Smooth muscle cell (in vitro differentiated cells): ENCODE measurements around the gene TALDO1. TPM values are rescaled to one million over a fixed set of nuclear protein-coding genes. Genes with fewer than 3 reads are reported as not detected.

Experiments
- DNase-seq: peaks from one replicate; lab custom pipeline; 2025; ENCODE audit not compliant: unreplicated experiment; lab: John Stamatoyannopoulos, UW
- H2AFZ ChIP-seq: fragments of 200-600 bp; sonication (generic); 2 replicates; pipeline ENCODE4 v1.6.0; 2016; ENCODE audit warnings: antibody characterized with exemption, low read depth, mild to moderate bottlenecking
- H3F3A ChIP-seq: fragments of 200-600 bp; sonication (generic); 2 replicates; pipeline ENCODE4 v1.6.0; 2017; ENCODE audit warnings: antibody characterized with exemption, low read depth
- H3K27ac ChIP-seq: fragments of 200-600 bp; sonication (generic); 2 replicates; pipeline ENCODE4 v1.5.1; 2016; ENCODE audit warnings: low read depth, mild to moderate bottlenecking
- H3K27me3 ChIP-seq: fragments of 200-600 bp; sonication (generic); 2 replicates; pipeline ENCODE4 v1.6.1; 2016; ENCODE audit warnings: low read depth, mild to moderate bottlenecking
- H3K36me3 ChIP-seq: fragments of 200-600 bp; sonication (generic); 2 replicates; pipeline ENCODE4 v1.5.1; 2016; ENCODE audit warnings: low read depth
- H3K4me1 ChIP-seq: fragments of 200-600 bp; sonication (generic); 2 replicates; pipeline ENCODE4 v1.5.1; 2016; ENCODE audit warnings: low read depth
- H3K4me2 ChIP-seq: fragments of 200-600 bp; sonication (generic); 2 replicates; pipeline ENCODE4 v1.6.0; 2016; ENCODE audit warnings: mild to moderate bottlenecking
- H3K4me3 ChIP-seq: fragments of 200-600 bp; sonication (generic); 2 replicates; pipeline ENCODE4 v1.5.1; 2016; ENCODE audit warnings: mild to moderate bottlenecking
- H3K79me2 ChIP-seq: fragments of 200-600 bp; sonication (generic); 2 replicates; pipeline ENCODE4 v1.6.0; 2016; ENCODE audit warnings: low read depth, mild to moderate bottlenecking
- H3K9ac ChIP-seq: fragments of 200-600 bp; sonication (generic); 2 replicates; pipeline ENCODE4 v1.6.0; 2016; ENCODE audit warnings: low read depth
- H3K9me3 ChIP-seq: fragments of 200-600 bp; sonication (generic); replicated peaks from 2 replicates; pipeline ENCODE4 v1.5.1; 2016; ENCODE audit warnings: low read depth
- H4K20me1 ChIP-seq: fragments of 200-600 bp; sonication (generic); 2 replicates; pipeline ENCODE4 v1.6.0; 2016; ENCODE audit warnings: low read depth
- WGBS: methylation state at CpG from one replicate; pipeline ENCODE4 v1.1.7; 2016; ENCODE audit warnings: low lambda C conversion rate; 5-methylcytosine and 5-hydroxymethylcytosine counted together
- polyA plus RNA-seq: library from polyadenylated mRNA; unstranded; fragments of >200 nt; fragmentation: Nextera tagmentation; extraction: Ambion mirVana; gene quantifications from 2 replicates; pipeline ENCODE4 v1.2.1, GENCODE V29; 2016
- total RNA-seq: library from RNA; depleted of rRNA; stranded (reverse); fragments of >200 nt; gene quantifications from 2 replicates; pipeline ENCODE4 v1.2.3, GENCODE V29; 2014
- TF ChIP-seq, protein P1 (sequence below): fragments of 200-600 bp; sonication (generic); IDR thresholded peaks from 2 replicates; pipeline ENCODE4 v1.5.1; 2017; ENCODE audit warnings: borderline replicate concordance, mild to moderate bottlenecking, antibody characterized with exemption; ENCODE audit not compliant: insufficient read depth, poor library complexity, severe bottlenecking

The TALDO1 gene
- total and polyA plus RNA-seq, 2 experiments from 2014 or later = 100 to 155 TPM

DNA sequence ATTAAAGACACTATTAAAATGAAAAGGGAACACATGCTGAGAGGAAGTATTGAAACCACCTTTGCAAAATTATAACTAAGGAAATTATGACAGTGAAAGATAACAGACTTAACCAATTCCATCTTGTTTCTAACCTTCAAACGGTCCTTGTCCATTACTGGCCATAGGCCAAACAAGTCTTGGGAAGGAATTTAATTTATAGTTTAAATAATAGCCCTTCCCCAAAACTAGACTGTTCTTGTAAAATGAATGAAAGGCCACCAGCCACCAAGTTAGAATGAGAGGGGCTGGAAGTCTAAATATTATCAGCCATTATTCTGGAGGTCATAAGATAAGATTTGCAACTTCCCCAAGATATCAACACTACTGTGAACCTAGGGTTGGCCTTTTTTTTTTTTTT lies 1.8 kb upstream of the TALDO1 start:
- TF ChIP-seq, protein P1, sequence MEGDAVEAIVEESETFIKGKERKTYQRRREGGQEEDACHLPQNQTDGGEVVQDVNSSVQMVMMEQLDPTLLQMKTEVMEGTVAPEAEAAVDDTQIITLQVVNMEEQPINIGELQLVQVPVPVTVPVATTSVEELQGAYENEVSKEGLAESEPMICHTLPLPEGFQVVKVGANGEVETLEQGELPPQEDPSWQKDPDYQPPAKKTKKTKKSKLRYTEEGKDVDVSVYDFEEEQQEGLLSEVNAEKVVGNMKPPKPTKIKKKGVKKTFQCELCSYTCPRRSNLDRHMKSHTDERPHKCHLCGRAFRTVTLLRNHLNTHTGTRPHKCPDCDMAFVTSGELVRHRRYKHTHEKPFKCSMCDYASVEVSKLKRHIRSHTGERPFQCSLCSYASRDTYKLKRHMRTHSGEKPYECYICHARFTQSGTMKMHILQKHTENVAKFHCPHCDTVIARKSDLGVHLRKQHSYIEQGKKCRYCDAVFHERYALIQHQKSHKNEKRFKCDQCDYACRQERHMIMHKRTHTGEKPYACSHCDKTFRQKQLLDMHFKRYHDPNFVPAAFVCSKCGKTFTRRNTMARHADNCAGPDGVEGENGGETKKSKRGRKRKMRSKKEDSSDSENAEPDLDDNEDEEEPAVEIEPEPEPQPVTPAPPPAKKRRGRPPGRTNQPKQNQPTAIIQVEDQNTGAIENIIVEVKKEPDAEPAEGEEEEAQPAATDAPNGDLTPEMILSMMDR = no peak
- 88% methylated on average over 1 of the region's 1 CpG for WGBS
- Histone ChIP-seq H3K27ac (no peak overlapping the region), H3K9me3 (no peaks in the 10 kb centered on the region), H3K4me2 (no peak overlapping the region), H4K20me1 (peaks cover 24% of the 10 kb centered on the region), H3K4me3 (no peak overlapping the region), H3K36me3 (no peaks in the 10 kb centered on the region), H3F3A (peaks cover 3% of the 10 kb centered on the region), H3K27me3 (no peaks in the 10 kb centered on the region), H2AFZ (no peak overlapping the region), H3K79me2 (peaks cover 32% of the 10 kb centered on the region), H3K9ac (no peak overlapping the region), H3K4me1 (peaks cover 13% of the 10 kb centered on the region)
- no peak for DNase-seq

DNA sequence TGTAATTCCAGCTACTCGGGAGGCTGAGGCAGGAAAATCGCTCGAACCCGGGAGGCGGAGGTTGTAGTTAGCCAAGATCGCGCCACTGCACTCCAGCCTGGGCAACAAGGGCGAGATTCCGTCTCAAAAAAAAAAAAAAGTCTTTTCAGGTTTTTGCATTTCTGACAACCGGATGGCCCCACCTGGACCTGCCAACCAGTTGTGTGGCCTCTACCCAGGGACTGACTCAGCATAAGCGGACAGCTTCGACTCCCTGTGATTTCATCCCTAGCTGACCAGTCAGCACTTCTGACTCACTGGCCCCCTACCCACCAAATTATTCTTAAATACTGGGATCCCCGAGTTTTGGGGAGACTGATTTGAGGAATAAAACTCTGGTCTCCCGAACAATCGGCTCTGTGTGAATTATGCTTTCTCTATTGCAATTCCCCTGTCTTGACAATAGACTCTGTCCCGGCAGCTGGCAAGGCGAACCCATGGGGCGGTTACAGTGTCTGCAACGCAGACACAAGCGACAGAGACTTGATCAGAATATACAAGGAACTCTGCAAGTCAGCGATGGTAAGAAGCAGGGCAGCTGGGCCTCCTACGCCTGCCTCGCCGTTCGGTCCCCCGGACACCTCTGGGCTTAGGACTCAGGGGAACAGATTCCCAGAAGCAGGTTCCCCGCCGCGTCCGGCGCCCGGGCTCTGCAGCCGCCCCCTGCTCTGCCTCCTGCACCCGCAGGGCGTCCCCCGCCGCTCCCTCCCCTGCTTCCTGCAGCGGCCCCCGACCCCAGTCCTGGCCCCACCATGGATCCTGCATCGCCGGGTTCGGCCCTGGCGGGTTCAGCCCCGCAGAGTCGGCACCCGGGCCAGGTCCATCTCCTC lies 741 bp upstream of the TALDO1 start:
- Histone ChIP-seq H4K20me1 (peaks cover 35% of the 10 kb centered on the region), H3F3A (peaks cover 3% of the 10 kb centered on the region), H3K4me1 (peaks cover 13% of the 10 kb centered on the region), H3K9me3 (no peaks in the 10 kb centered on the region), H3K36me3 (no peaks in the 10 kb centered on the region), H2AFZ (peak overlapping the region; percentile 79), H3K79me2 (peaks cover 43% of the 10 kb centered on the region), H3K27ac (peak overlapping the region; percentile 46), H3K4me2 (peak overlapping the region; percentile 98), H3K4me3 (peak overlapping the region; percentile 95), H3K9ac (peak overlapping the region; percentile 25), H3K27me3 (no peaks in the 10 kb centered on the region)
- 19% methylated on average over 46 of the region's 46 CpGs for WGBS
- no peak for DNase-seq
- TF ChIP-seq, protein P1 = no peak

DNA sequence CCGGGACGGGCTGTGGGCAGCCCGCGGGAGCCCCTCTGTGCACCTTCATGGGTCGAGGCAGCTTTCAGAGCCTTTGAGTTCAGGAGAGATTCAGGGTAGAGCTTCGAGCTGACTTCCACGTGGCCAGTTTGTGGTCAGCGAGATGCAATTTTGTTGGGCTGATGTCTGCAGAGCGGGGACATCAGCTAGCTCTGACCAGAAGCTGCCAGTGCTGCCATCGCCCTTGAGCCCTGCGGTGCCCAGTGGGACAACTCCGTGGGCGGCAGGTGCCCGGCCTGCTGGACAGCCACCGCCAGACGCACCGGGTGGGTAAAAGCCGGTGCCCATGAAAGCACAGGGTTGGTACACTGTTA lies 719 bp downstream of the TALDO1 start:
- Histone ChIP-seq H3K9me3 (no peaks in the 10 kb centered on the region), H2AFZ (peak overlapping the region; percentile 86), H4K20me1 (peaks cover 48% of the 10 kb centered on the region), H3K27me3 (no peaks in the 10 kb centered on the region), H3K36me3 (no peaks in the 10 kb centered on the region), H3K79me2 (peaks cover 57% of the 10 kb centered on the region), H3K9ac (peak overlapping the region; percentile 89), H3F3A (peaks cover 3% of the 10 kb centered on the region), H3K4me2 (peak overlapping the region; percentile 98), H3K4me3 (peak overlapping the region; percentile 95), H3K27ac (peak overlapping the region; percentile 22), H3K4me1 (peaks cover 13% of the 10 kb centered on the region)
- WGBS = 7% methylated on average over 18 of the region's 18 CpGs
- no peak for DNase-seq
- TF ChIP-seq, protein P1 = no peak

DNA sequence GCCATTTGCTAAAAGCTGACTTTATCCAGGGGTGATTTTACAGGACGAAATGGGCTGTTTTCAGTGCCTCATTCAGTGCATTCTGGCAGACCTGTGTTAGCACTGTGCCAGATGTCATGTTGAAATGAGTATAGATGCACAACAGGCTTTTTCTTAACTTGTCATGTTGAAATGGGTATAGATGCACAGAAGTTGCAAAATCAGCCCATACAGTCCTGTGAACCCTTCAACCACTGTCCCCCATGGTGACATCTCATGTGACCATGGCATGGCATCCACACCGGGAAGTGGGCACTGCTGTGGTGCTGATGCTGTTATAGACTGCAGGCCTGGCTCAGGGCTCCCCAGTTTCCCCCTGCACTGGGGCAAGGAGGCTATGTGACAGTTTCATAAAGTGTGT lies 2.5 kb downstream of the TALDO1 start:
- no peak overlapping the region for H3K4me3 ChIP-seq
- no peak overlapping the region for H3K9ac ChIP-seq
- peak overlapping the region; percentile 98 for H3K4me2 ChIP-seq
- peaks cover 66% of the 10 kb centered on the region for H4K20me1 ChIP-seq
- H3F3A ChIP-seq = peaks cover 3% of the 10 kb centered on the region
- no peak for DNase-seq
- no peaks in the 10 kb centered on the region for H3K27me3 ChIP-seq
- H3K9me3 ChIP-seq = no peaks in the 10 kb centered on the region
- H2AFZ ChIP-seq = no peak overlapping the region
- TF ChIP-seq, protein P1 = no peak
- peak overlapping the region; percentile 22 for H3K27ac ChIP-seq
- peaks cover 73% of the 10 kb centered on the region for H3K79me2 ChIP-seq
- WGBS = 98% methylated on average over 2 of the region's 2 CpGs
- peaks cover 13% of the 10 kb centered on the region for H3K4me1 ChIP-seq
- H3K36me3 ChIP-seq = no peaks in the 10 kb centered on the region
